ENCODE data around the gene RNF180. TPM values are rescaled to one million over a fixed set of nuclear protein-coding genes. Genes with fewer than 3 reads are reported as not detected.

The RNF180 gene
- total and polyA plus RNA-seq, 2 donors (not counting 3 experiments of a cell fraction or from before 2014, with no cell fraction given), result 0.62 to 5.6 TPM

DNA sequence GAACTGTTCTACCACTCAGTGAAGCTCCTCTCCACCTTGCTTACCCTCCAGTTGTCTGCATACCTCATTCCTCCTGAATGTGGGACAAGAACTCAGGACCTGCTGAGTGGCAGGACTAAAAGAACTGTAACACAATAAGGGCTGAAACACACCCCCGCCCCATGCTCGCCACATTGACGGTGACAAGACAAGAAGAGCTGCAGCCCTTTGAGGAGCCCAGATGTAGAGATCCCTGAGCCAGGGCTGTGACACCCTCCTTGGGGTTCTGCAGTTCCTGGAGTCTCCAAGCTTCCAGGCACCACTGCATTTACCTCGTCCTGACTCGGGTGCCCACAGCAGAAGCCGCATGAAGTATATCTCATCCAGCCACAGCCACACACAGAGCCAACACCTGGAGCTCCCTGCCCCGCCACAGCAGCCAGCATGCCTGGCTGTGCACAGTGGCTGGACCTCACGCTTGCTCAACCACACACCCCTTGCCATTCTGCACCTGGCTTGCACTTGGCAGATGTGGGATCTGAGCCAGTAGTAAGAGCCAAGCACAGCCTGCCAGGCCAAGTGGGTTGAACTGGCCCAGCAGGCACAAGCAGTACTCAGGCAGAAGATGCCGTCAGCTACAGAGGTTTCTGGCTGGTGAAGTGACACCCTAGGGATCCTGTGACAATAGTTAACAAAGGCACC is 166.1 kb downstream of the RNF180 start:
- intact Hi-C loops (cut with micrococcal nuclease) (loop anchor here (10.0 kb wide), 1 partner anchor 923 kb away; no protein-coding TSS in a partner anchor), dilution Hi-C loops (cut with MboI; ENCODE audit: extremely low pct_ligation_motif_present, low sequenced_read_pairs) (no loop called here)

DNA sequence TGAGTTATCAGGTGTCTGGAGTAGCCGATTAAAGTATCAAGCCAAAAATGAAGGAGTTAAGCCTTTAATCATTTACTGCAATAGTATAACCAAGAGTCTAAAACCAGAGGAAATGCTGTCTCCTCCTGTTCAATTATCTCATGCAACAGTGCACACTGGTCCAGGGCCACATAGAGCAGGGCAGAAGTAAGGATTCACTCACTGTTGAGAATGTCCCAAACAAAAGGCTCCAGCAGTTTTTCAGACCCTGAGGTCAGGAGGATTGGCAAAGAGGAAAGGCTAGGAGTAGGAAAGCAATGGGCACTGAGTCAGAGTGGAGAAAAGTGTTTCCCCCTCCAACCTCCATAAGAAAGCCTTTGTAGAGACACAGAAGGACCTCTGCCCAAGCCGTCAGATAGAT is 168.2 kb downstream of the RNF180 start:
- ChIA-PET CTCF (no interaction called here), POLR2A (no interaction called here)
- no peaks in the 10 kb centered on the region for H3K9me3 ChIP-seq (replicated peaks; ENCODE audit: control insufficient read depth, insufficient read depth, low read length)
- H3K4me3 ChIP-seq (replicated peaks in 1 of 3; ENCODE audit: insufficient read depth in 1 of 3, low read depth in 1 of 3, low read length in 3 of 3), result no peak overlapping the region
- H3K79me2 ChIP-seq (ENCODE audit: control insufficient read depth, insufficient read depth, low read length), result no peaks in the 10 kb centered on the region
- no peak overlapping the region for H3K9ac ChIP-seq (replicated peaks; ENCODE audit: extremely low read depth, insufficient read depth, low read length)
- no peaks in the 10 kb centered on the region for H3K9me1 ChIP-seq (replicated peaks; ENCODE audit: control insufficient read depth, extremely low read depth, insufficient read depth, low read length)
- no peak for TF ChIP-seq POLR2AphosphoS5 (IDR thresholded peaks at IDR 0.05; ENCODE audit: insufficient read depth, low read depth, low read length)
- TF ChIP-seq, protein P1, sequence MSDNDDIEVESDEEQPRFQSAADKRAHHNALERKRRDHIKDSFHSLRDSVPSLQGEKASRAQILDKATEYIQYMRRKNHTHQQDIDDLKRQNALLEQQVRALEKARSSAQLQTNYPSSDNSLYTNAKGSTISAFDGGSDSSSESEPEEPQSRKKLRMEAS (IDR thresholded peaks at IDR 0.05; ENCODE audit: insufficient read depth, insufficient read length), result no peak
- TF ChIP-seq POLR2A (IDR thresholded peaks at IDR 0.05; ENCODE audit: low read depth, low read length), result no peak
- TF ChIP-seq, protein P2, sequence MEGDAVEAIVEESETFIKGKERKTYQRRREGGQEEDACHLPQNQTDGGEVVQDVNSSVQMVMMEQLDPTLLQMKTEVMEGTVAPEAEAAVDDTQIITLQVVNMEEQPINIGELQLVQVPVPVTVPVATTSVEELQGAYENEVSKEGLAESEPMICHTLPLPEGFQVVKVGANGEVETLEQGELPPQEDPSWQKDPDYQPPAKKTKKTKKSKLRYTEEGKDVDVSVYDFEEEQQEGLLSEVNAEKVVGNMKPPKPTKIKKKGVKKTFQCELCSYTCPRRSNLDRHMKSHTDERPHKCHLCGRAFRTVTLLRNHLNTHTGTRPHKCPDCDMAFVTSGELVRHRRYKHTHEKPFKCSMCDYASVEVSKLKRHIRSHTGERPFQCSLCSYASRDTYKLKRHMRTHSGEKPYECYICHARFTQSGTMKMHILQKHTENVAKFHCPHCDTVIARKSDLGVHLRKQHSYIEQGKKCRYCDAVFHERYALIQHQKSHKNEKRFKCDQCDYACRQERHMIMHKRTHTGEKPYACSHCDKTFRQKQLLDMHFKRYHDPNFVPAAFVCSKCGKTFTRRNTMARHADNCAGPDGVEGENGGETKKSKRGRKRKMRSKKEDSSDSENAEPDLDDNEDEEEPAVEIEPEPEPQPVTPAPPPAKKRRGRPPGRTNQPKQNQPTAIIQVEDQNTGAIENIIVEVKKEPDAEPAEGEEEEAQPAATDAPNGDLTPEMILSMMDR (IDR thresholded peaks at IDR 0.05; ENCODE audit: extremely low read depth in 1 of 2, insufficient read depth in 1 of 2, low read depth in 1 of 2, low read length in 2 of 2), result no peak
- no peak for TF ChIP-seq MYC (IDR thresholded peaks at IDR 0.05; ENCODE audit: low read depth, low read length)
- no peak for TF ChIP-seq JUN (IDR thresholded peaks at IDR 0.05; ENCODE audit: borderline replicate concordance, insufficient read depth, insufficient read length, low read depth)
- TF ChIP-seq GATA2 (IDR thresholded peaks at IDR 0.05; ENCODE audit: insufficient read depth, insufficient read length, low read depth, low read length), result no peak
- no peak for TF ChIP-seq FOS (IDR thresholded peaks at IDR 0.05; ENCODE audit: borderline replicate concordance, insufficient read depth, low read length)
- TF ChIP-seq EZH2 (IDR thresholded peaks at IDR 0.05; ENCODE audit: borderline replicate concordance, low read depth, low read length, severe bottlenecking), result no peak
- no peaks in the 10 kb centered on the region for H3K36me3 ChIP-seq (ENCODE audit: control insufficient read depth in 2 of 2, extremely low read depth in 1 of 2, insufficient read depth in 2 of 2, low read length in 2 of 2)
- H3K4me1 ChIP-seq (ENCODE audit: control insufficient read depth, extremely low read depth, insufficient read depth, low read length), result no peaks in the 10 kb centered on the region
- FAIRE-seq (no peak), DNase-seq (ENCODE audit: low read depth, low spot score) (no peak)
- H3K27ac ChIP-seq (ENCODE audit: insufficient read depth, low read depth, low read length), result no peak overlapping the region
- no peak overlapping the region for H3K4me2 ChIP-seq (ENCODE audit: insufficient read depth, low read length)
- no TSS peak for BruUV-seq (replicated peaks)
- no peaks in the 10 kb centered on the region for H4K20me1 ChIP-seq (replicated peaks; ENCODE audit: control insufficient read depth, extremely low read depth, insufficient read depth, low read length)
- intact Hi-C loops (cut with micrococcal nuclease), result loop anchor here (10.0 kb wide), 1 partner anchor 921 kb away; no protein-coding TSS in a partner anchor
- no peaks in the 10 kb centered on the region for H3K27me3 ChIP-seq (ENCODE audit: control insufficient read depth in 2 of 2, insufficient read depth in 2 of 2, low read length in 2 of 2)
- dilution Hi-C loops (cut with MboI; ENCODE audit: extremely low pct_ligation_motif_present, low sequenced_read_pairs), result no loop called here
- H2AFZ ChIP-seq (ENCODE audit: low read depth, low read length), result no peak overlapping the region

More for the DNA sequence above, 166.1 kb downstream of the RNF180 start:
- Histone ChIP-seq H3K27ac (ENCODE audit: insufficient read depth, low read depth, low read length) (no peak overlapping the region), H2AFZ (ENCODE audit: low read depth, low read length) (no peak overlapping the region), H3K36me3 (ENCODE audit: control insufficient read depth in 2 of 2, extremely low read depth in 1 of 2, insufficient read depth in 2 of 2, low read length in 2 of 2) (no peaks in the 10 kb centered on the region), H4K20me1 (replicated peaks; ENCODE audit: control insufficient read depth, extremely low read depth, insufficient read depth, low read length) (no peaks in the 10 kb centered on the region), H3K9ac (replicated peaks; ENCODE audit: extremely low read depth, insufficient read depth, low read length) (no peak overlapping the region), H3K9me1 (replicated peaks; ENCODE audit: control insufficient read depth, extremely low read depth, insufficient read depth, low read length) (no peaks in the 10 kb centered on the region), H3K27me3 (ENCODE audit: control insufficient read depth in 2 of 2, insufficient read depth in 2 of 2, low read length in 2 of 2) (no peaks in the 10 kb centered on the region), H3K4me1 (ENCODE audit: control insufficient read depth, extremely low read depth, insufficient read depth, low read length) (no peaks in the 10 kb centered on the region), H3K9me3 (replicated peaks; ENCODE audit: control insufficient read depth, insufficient read depth, low read length) (no peaks in the 10 kb centered on the region), H3K4me3 (replicated peaks in 1 of 3; ENCODE audit: insufficient read depth in 1 of 3, low read depth in 1 of 3, low read length in 3 of 3) (no peak overlapping the region), H3K4me2 (ENCODE audit: insufficient read depth, low read length) (no peak overlapping the region), H3K79me2 (ENCODE audit: control insufficient read depth, insufficient read depth, low read length) (no peaks in the 10 kb centered on the region)
- DNase-seq (ENCODE audit: low read depth, low spot score), result no peak
- no peak for FAIRE-seq
- POLR2A ChIA-PET, result no interaction called here
- TF ChIP-seq EZH2 (IDR thresholded peaks at IDR 0.05; ENCODE audit: borderline replicate concordance, low read depth, low read length, severe bottlenecking) (no peak), MYC (IDR thresholded peaks at IDR 0.05; ENCODE audit: low read depth, low read length) (no peak)
- TF ChIP-seq, protein P1 (IDR thresholded peaks at IDR 0.05; ENCODE audit: insufficient read depth, insufficient read length), result no peak
- CTCF ChIA-PET, result no interaction called here
- no TSS peak for BruUV-seq (replicated peaks)

Data from endothelial cell of umbilical vein (primary cell).